ENCODE results near the gene AOC3. TPM values are rescaled to one million over a fixed set of nuclear protein-coding genes. Genes with fewer than 3 reads are reported as not detected.
"Not testable (repeated sequence)": the region's sequence is repeated elsewhere in the genome, so short reads cannot be mapped to it uniquely, and the experiment has no call there.

Gene AOC3
- total RNA-seq, 1 donor from 2014 or later, result 0.16 TPM

- no peak for DNase-seq
Measured at GRCh38 chr17:42844271-42844670, 6.7 kb upstream of the AOC3 start, which contains the start of gene AOC2. Gene AOC2, plus strand, starts transcription at chr17:42844580. Its CDS starts 47 bp downstream, at chr17:42844627.

GRCh38 chr17:42844761-42845555 lies 6.0 kb upstream of the AOC3 start:
- no peak for DNase-seq

- DNase-seq, result no peak
Measured at GRCh38 chr17:42845556-42845917, 5.5 kb upstream of the AOC3 start.

GRCh38 chr17:42845918-42846593 lies 4.9 kb upstream of the AOC3 start:
- DNase-seq, result no peak

GRCh38 chr17:42846594-42847280 lies 4.3 kb upstream of the AOC3 start:
- no peak for DNase-seq

GRCh38 chr17:42848093-42848492 lies 2.9 kb upstream of the AOC3 start:
- DNase-seq, result no peak

- DNase-seq, result no peak
Measured at GRCh38 chr17:42849031-42849430, 2.0 kb upstream of the AOC3 start.

GRCh38 chr17:42849451-42850181 lies 1.4 kb upstream of the AOC3 start:
- DNase-seq, result no peak

GRCh38 chr17:42851371-42852240 lies 607 bp downstream of the AOC3 start:
- not testable (repeated sequence) for DNase-seq

GRCh38 chr17:42852351-42852750 lies 1.4 kb downstream of the AOC3 start:
- no peak for DNase-seq

- DNase-seq, result no peak
Measured at GRCh38 chr17:42853004-42853403, 2.0 kb downstream of the AOC3 start.

GRCh38 chr17:42853597-42853967 lies 2.6 kb downstream of the AOC3 start:
- DNase-seq, result no peak

GRCh38 chr17:42853968-42854790 lies 3.2 kb downstream of the AOC3 start:
- no peak for DNase-seq

- DNase-seq, result no peak
Measured at GRCh38 chr17:42855048-42855596, 4.1 kb downstream of the AOC3 start.

GRCh38 chr17:42856093-42856492 lies 5.1 kb downstream of the AOC3 start:
- DNase-seq, result not testable (repeated sequence)

- not testable (repeated sequence) for DNase-seq
Measured at GRCh38 chr17:42856516-42856915, 5.5 kb downstream of the AOC3 start.

GRCh38 chr17:42857389-42857788 lies 6.4 kb downstream of the AOC3 start:
- DNase-seq, result no peak

GRCh38 chr17:42865638-42866094 lies 14.7 kb downstream of the AOC3 start:
- no peak for DNase-seq

- no peak for DNase-seq
Measured at GRCh38 chr17:42866216-42866615, 15.2 kb downstream of the AOC3 start.
